COLO829 (cell line): ENCODE measurements around the gene GSTT2B.
"Not testable (repeated sequence)": the region's sequence is repeated elsewhere in the genome, so short reads cannot be mapped to it uniquely, and the experiment has no call there.

ENCODE experiments used
- DNase-seq: peaks from one replicate; pipeline ENCODE4 v3.0.0; 2012; ENCODE audit warnings: low spot score

GSTT2B gene

DNA sequence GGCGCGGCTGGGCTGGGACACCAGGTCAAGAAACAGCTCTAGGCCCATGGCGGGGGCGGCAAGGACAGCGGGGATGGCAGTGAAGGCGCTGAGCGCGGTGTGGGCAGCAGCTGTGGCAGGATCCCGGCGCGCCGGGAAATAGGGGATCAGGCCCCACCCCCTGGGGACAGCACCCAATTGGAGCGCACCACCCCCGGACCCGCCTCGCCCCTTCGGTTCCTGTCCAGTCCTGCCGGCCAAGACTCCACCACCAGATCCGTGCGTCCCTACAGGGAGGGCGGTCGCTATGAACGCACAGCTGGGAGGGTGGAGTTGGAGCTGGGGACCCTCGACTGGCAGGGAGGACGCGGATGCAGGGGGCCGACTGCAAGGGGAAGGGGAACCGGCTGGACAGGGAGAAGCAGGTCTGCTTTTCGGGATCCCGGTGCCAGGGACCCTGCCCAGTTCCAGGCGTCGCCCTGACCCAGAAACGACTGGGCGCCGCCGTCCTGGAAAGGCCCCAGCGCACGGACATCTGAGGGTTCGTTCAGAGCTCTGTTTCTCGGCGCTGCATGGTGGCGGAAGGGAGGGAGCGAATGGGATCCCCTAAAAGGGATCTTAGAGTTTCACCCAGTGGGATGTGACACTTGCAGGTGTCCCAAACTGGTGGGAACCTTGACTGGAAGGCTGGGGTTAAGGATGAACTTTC is at the start of gene GSTT2B:
Gene GSTT2B, minus strand, starts transcription at position 112 of the 688 bp plus-strand sequence. Its CDS starts 64 bp downstream, at position 48.
- DNase-seq, result not testable (repeated sequence)

GRCh38 chr22:24010018-24010391 is 49.0 kb upstream of the GSTT2B start:
- DNase-seq, result no peak

DNA sequence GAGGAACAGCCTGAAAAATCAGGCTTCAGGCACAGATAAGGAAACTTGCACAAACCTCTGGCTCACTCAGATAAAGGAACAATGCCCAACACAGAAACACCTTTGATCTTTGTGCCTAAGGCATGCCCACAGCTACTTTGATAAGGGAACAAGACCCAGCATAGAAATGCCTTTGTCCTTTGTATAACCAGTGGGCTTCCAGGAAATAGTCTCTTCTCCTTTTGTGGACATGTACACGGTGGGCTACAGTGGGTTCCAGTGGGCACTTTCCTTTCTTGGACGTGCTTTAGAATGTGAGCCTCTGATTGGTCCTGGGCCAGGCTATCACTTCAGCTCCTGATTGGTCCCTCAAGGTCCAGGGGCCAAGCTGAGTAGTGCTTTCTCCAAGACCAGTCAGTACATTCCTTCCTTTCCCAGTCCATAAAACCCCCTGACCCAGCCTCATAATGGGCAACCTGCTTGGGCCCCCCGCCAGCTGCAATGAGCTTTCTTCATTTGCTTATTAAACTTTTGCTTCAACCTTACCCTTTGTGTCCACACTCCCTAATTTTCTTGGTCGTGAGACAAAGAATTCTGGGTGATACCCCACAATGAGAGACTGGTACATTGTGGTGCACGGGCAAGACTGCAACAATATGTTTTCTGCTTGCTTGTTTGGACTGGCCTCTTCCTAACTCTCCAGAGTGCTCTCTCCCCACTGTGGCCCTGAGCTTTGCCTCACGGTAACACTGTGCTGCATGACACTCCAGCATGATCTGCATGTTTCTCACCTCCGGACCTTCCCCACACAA is 48.4 kb upstream of the GSTT2B start:
- DNase-seq, result no peak

DNA sequence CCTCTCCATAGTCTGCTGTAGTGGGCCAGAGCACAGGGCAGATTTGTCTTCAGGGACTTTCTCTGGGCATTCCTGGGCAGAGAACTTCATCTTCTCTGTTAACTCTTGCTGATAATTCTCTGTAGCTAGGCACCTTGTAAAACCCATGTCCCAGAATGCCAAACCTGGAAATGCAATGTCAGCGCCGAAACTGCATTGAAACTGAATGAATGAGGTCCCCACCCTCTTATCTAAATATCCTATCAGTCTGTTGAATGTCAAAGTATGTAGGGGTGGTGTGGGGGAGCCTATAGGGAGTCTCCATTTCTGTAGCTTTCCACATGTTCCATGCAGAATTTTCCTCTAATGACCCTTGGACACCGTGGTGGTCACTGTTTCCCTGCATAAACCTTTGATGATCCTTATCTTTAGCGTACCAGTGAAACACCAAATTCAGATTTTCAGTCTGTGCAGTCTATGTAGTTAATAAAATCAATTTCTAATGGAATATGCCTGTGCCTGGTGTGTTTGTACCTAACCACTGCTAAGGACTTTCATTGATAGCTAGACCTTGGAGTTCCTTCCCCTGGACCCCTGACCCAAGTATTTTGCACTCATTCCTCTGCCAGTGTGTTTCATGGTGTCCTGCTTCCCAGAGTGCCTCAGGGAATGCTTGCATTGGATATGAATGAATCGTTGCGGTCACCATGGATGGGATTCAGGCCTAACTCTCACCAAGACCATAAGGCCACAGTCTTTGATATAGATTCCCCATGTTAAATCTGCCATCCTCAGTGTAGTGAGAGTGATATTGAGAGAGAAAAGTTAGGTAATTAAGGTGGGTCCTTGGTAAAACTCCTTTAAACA is 47.6 kb upstream of the GSTT2B start:
- no peak for DNase-seq

DNA sequence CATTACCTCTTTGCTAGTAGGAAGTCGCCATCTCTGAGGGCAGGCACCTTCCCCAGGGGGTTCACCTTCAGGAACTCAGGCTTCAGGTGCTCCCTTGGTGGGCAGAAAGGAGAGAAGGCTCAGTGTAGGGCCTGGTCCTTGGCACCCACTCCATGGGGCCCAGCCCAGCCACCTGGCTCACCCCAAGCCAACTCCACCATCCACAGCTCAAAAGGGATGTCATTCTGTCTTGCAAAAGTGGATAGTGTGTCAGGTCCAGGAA is 47.0 kb upstream of the GSTT2B start:
- no peak for DNase-seq

DNA sequence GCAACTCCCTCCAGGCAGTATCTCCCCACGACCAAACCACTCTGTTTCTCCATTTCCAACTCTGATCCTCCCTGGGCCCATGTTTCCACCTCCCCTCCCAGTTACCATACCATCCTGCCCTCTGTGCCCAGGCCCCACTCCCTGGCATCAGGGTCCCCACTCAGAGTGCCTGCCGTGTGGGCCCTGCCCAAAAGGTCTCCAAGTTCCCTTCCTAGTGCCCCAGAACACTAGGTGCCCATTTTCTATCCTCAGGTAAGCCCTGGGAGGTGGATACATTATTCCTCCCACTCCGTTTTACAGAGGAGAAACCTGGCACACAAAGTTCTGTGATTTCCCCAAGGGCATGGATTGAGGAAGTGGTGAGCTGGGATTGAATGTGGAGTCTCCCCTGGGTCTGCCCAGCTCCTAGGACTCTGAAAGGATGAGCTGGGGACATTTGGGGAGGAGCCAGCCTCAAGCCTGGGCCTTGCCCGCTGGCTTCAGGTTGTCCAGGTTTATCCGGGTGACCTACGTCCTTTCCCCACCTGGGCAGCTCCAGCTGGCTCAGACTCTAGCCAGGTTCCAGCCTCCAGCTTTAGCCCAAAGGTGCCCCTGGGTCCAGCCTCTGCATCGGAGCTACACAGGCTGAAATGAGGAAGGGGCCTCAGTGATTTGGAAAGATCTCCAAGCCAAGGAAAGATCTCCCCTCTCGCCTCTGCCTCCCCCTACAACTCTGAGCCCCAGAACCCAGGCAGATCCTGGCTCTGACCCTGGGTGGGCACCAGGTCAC is 46.4 kb upstream of the GSTT2B start:
- no peak for DNase-seq

DNA sequence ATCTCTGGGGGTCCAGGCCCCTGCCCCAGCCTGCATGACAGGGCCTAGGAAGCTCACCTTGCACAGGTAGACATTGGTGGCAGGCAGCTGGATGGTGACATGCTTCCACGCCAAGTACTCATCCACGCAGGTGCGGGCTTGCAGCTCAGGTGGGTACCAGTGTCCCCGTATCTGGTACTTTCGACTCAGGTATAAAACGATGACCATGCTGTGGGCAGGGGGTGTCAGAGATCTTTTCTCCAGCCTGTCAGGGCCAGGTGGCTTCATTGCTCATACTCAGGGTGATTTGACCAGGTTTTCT is 45.9 kb upstream of the GSTT2B start:
- DNase-seq, result no peak

GRCh38 chr22:24006207-24006913 is 45.4 kb upstream of the GSTT2B start:
- DNase-seq, result no peak

- DNase-seq, result no peak
Measured at GRCh38 chr22:24005201-24005600, 44.2 kb upstream of the GSTT2B start, which contains the start of gene GSTT4. GSTT4 (minus strand) TSS chr22:24005453; CDS start chr22:24005356, 97 bp downstream.

DNA sequence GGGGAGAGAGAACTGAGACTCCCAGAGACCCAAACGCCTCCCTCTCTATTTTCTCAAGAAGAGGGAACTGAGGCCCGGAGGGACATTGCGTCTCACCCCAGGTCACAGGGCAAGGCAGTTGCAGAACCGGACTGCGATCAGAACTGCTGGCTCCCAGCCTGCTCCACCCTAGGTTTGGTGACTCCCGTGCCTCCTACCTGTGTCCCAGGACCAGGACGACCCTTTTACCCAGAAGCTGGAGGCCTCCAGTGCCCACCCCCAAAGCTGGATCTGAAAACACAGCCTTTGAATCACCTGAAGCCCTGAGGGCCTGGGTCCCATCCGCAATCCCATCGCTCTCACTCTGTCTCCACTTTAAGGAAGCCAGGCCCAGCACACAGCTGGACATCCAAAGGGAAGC is 42.9 kb upstream of the GSTT2B start:
- DNase-seq, result no peak

- DNase-seq, result no peak
Measured at GRCh38 chr22:24002851-24003250, 41.9 kb upstream of the GSTT2B start.

DNA sequence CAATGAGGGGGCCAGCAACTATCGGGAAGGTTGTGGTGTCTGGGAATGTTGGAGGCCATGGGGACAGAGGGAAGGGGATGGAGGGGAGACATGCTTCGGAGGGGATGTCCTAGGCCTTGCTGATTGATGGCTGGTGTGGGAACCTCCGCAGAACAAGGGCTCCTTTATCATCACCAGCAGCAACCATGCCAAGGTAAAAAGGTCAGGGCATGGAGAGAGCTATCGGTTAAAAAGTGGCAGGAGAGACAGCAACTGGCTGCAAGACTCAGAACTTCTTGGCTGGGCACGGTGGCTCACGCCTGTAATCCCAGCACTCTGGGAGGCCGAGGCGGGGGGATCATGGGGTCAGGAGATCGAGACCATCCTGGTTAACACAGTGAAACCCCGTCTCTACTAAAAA is 41.3 kb upstream of the GSTT2B start:
- DNase-seq, result peak; percentile 92

- no peak for DNase-seq
Measured at GRCh38 chr22:24001314-24001713, 40.3 kb upstream of the GSTT2B start.

GRCh38 chr22:23999779-24000178 is 38.8 kb upstream of the GSTT2B start:
- not testable (repeated sequence) for DNase-seq

DNA sequence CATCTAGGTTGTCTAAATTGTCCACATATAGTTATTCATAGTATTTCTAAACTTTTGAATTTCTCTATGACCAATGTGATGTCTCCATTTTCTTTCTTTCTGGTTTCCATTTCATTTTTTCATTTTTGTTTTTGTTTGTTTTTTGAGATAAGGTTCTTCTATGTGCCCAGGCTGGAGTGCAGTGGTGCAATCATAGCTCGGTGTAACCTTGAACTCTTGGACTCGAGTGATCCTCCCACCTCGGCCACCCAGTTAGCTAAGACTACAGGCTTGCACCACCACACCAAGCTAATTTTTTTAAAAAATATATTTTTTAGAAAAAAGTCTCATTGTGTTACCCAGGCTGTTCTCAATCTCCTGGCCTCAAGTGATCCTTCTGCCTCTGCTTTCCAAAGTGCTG is 36.1 kb upstream of the GSTT2B start:
- DNase-seq, result no peak

DNA sequence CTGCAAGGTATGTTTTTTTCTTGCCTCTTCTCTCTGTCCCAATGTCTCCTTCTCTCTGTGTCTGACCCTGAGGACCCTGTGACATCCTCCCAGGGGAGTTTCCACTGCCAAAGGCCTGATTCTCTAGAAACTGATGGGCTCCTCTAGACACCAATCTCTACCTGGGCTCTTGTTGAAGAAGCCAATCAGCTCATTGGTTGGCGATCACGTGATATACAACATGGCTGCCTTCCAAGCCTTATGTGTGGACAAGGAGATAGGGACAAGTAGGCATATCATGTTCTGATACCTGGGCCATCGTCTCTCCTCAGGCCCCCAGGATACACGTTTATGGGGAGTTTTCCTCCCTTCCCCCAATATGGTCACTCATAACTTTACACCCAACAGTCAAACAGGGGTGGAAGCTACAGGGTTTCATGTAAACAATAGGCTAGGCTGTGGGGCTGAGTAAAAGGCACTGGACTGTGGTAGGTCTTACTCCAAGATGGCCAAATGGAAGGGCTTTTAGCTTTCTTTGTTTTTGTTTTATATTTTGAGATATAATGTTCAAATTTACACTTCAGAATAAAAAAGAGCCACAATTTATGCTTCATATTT is 32.7 kb upstream of the GSTT2B start:
- DNase-seq, result not testable (repeated sequence)

- not testable (repeated sequence) for DNase-seq
Measured at GRCh38 chr22:23993080-23993479, 32.1 kb upstream of the GSTT2B start.

DNA sequence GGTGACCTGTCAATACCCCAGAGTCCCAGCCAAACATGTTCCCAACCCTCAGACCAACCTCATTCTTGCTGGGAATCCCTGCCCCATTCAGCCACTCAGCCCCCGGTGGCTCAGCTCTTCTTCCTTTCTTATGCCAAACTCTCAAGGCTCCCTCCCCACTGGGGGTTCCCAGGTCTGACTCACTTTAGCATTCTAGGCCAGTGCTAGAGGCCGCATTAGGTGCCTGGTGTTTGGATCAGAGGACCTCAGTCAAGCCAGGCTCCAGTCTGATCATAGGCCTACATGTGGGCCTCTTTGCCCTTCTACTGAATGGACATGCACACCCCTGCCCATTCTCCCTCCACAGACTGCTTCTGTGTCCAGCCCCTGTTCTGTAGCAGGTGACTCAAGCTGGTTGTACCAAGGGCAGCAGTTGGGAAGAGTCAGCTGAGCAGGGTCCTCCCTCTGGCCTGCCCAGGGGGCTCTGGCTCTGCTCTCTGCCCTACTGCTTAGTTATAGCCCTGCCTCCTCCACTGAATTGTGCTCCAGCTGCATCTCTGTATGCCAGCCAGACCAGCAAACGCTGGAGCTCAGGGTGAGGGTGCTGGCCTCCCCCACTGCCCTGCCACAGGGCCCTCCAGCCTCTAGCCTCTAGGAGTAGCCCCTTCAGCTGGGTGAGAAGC is 28.7 kb upstream of the GSTT2B start:
- DNase-seq, result not testable (repeated sequence)

DNA sequence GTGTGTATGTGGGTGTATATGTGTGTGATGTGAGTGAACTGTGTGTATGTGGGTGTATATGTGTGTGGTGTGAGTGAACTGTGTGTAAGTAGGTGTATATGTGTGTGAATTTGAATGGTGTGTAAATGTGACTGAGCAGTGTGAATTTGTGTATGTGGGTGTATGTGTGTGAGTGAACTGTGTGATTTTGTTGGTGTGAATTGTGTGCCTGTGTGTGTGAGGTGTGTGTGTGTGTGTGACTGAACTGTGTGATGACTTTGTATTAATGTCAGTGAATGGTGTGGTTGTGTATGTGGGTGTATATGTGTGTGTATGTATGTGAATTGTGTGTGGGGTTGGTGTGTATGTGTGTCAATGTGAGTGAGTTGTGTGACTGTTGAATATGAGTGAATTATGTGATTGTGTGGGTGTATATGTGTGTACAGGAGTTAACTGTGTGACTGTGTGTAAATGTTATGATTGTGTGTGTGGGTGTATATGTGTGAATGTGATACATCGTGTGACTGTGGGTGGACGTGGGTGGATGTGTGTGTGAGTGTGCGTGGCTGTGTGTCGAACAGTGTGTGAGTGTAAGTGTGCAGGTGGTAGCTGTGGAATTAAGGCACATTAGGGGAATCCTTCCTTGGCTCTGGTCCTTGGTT is 25.7 kb upstream of the GSTT2B start:
- not testable (repeated sequence) for DNase-seq

DNA sequence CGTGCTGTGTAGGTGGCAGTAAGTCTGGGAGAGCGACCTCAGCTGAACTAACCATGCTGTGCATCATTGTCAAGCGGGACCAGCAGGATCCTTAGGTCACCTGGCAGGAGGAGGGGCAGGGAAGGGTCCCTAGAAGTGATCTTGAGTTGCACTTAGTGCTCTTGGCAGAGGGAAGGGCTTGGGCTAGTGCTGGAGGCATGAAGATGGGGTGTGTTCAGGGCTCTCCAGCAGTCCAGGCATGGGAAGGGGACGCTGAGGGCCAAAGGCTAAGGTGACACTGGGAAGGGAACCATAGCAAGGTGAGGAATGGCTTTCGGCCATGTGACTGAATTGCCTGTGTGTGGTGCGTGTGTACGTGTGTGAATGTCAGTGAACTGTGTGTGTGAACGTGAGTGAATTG is 25.1 kb upstream of the GSTT2B start:
- DNase-seq, result not testable (repeated sequence)
